DND-41 (cell line): ENCODE data around the gene MAP7.

Source experiments
- ATAC-seq: fragments of 200-7000 bp; cut with Tn5 transposase; 3 replicates; pipeline ENCODE4 v1.9.1; 2021; ENCODE audit warnings: low read depth; ENCODE audit not compliant: insufficient read depth
- DNase-seq: peaks from one replicate; pipeline ENCODE4 v3.0.0-alpha.2; 2020
- H2AFZ ChIP-seq: 2 replicates; pipeline ENCODE4 v1.6.0; 2012; ENCODE audit warnings: low read depth, low read length
- H3K27ac ChIP-seq: 2 replicates; pipeline ENCODE4 v1.5.1; 2012; ENCODE audit warnings: low read length, inconsistent platforms
- H3K27me3 ChIP-seq: fragments of 200-600 bp; sonication (generic); 2 replicates; pipeline ENCODE4 v1.6.0; 2012; ENCODE audit warnings: low read length, mild to moderate bottlenecking, inconsistent platforms; ENCODE audit not compliant: insufficient read depth, poor library complexity
- H3K36me3 ChIP-seq: 2 replicates; pipeline ENCODE4 v1.5.1; 2012; ENCODE audit warnings: low read length, inconsistent platforms; ENCODE audit not compliant: insufficient read depth
- H3K4me1 ChIP-seq: 2 replicates; pipeline ENCODE4 v1.5.1; 2012; ENCODE audit warnings: mild to moderate bottlenecking, low read length; ENCODE audit not compliant: insufficient read depth
- H3K4me2 ChIP-seq: 2 replicates; pipeline ENCODE4 v1.6.0; 2012; ENCODE audit warnings: mild to moderate bottlenecking, moderate library complexity, low read length, inconsistent platforms; ENCODE audit not compliant: insufficient read depth
- H3K4me3 ChIP-seq, 2 experiments: fragments of 200-600 bp in 1 of 2; shearing (Covaris generic) in 1 of 2; 2 replicates each; pipeline ENCODE4 v1.5.1; 2012 to 2016; ENCODE audit warnings: inconsistent platforms in 2 of 2, low read length in 2 of 2, mild to moderate bottlenecking in 2 of 2, low read depth in 1 of 2, moderate library complexity in 1 of 2
- H3K79me2 ChIP-seq: 2 replicates; pipeline ENCODE4 v1.6.0; 2012; ENCODE audit warnings: low read length, inconsistent platforms; ENCODE audit not compliant: insufficient read depth
- H3K9ac ChIP-seq: 2 replicates; pipeline ENCODE4 v1.6.0; 2012; ENCODE audit warnings: low read depth, mild to moderate bottlenecking, inconsistent platforms, low read length, moderate library complexity
- H3K9me3 ChIP-seq: 2 replicates; pipeline ENCODE4 v1.5.1; 2012; ENCODE audit warnings: low read length, moderate library complexity, mild to moderate bottlenecking, inconsistent platforms; ENCODE audit not compliant: insufficient read depth, severe bottlenecking
- H4K20me1 ChIP-seq: 2 replicates; pipeline ENCODE4 v1.6.0; 2012; ENCODE audit warnings: low read length; ENCODE audit not compliant: insufficient read depth
- CTCF ChIP-seq: IDR thresholded peaks from 2 replicates; pipeline ENCODE4 v1.5.1; 2012; ENCODE audit warnings: borderline replicate concordance, low read length, moderate library complexity, mild to moderate bottlenecking; ENCODE audit not compliant: poor library complexity, severe bottlenecking; ENCODE audit errors: extremely low read depth
- EZH2 ChIP-seq: IDR thresholded peaks from 3 replicates; pipeline ENCODE4 v1.6.1; 2012; ENCODE audit warnings: borderline replicate concordance, low read depth, mild to moderate bottlenecking, moderate library complexity, low read length, inconsistent platforms; ENCODE audit not compliant: severe bottlenecking

The MAP7 gene

GRCh38 chr6:136475686-136476085, 74.5 kb downstream of the MAP7 start:
- no peak overlapping the region for H3K9ac ChIP-seq

GRCh38 chr6:136474241-136474640, 76.0 kb downstream of the MAP7 start:
- Histone ChIP-seq H3K9ac (no peak overlapping the region), H3K27me3 (no peaks in the 10 kb centered on the region), H3K79me2 (no peaks in the 10 kb centered on the region), H3K4me1 (no peaks in the 10 kb centered on the region), H3K27ac (no peak overlapping the region), H4K20me1 (no peaks in the 10 kb centered on the region), H3K4me2 (no peak overlapping the region), H3K4me3 (no peak overlapping the region), H2AFZ (no peak overlapping the region), H3K9me3 (no peaks in the 10 kb centered on the region), H3K36me3 (no peaks in the 10 kb centered on the region)
- ATAC-seq (no peak), DNase-seq (no peak)
- TF ChIP-seq CTCF (no peak), EZH2 (no peak)

More at GRCh38 chr6:136475686-136476085, 74.5 kb downstream of the MAP7 start:
- no peaks in the 10 kb centered on the region for H4K20me1 ChIP-seq
- H3K4me2 ChIP-seq: no peak overlapping the region
- no peak overlapping the region for H3K4me3 ChIP-seq
- H2AFZ ChIP-seq: no peak overlapping the region
- H3K36me3 ChIP-seq: no peaks in the 10 kb centered on the region
- no peaks in the 10 kb centered on the region for H3K9me3 ChIP-seq
- no peak for ATAC-seq
- no peak overlapping the region for H3K27ac ChIP-seq
- TF ChIP-seq CTCF: no peak
- TF ChIP-seq EZH2: no peak
- H3K79me2 ChIP-seq: no peaks in the 10 kb centered on the region
- H3K4me1 ChIP-seq: no peaks in the 10 kb centered on the region
- no peaks in the 10 kb centered on the region for H3K27me3 ChIP-seq
- DNase-seq: no peak

GRCh38 chr6:136471922-136472321, 78.3 kb downstream of the MAP7 start:
- DNase-seq (no peak), ATAC-seq (no peak)
- Histone ChIP-seq H3K79me2 (no peaks in the 10 kb centered on the region), H3K36me3 (no peaks in the 10 kb centered on the region), H3K4me3 (no peak overlapping the region), H3K9ac (no peak overlapping the region), H3K4me2 (no peak overlapping the region), H3K4me1 (no peaks in the 10 kb centered on the region), H4K20me1 (no peaks in the 10 kb centered on the region), H3K9me3 (no peaks in the 10 kb centered on the region), H3K27ac (no peak overlapping the region), H3K27me3 (peaks cover 9% of the 10 kb centered on the region), H2AFZ (no peak overlapping the region)
- TF ChIP-seq CTCF (no peak), EZH2 (no peak)

GRCh38 chr6:136471372-136471771, 78.8 kb downstream of the MAP7 start:
- H3K27me3 ChIP-seq: peaks cover 12% of the 10 kb centered on the region
- TF ChIP-seq CTCF (no peak), EZH2 (no peak)
- no peaks in the 10 kb centered on the region for H3K36me3 ChIP-seq
- H4K20me1 ChIP-seq: no peaks in the 10 kb centered on the region
- ATAC-seq: no peak
- H3K4me3 ChIP-seq: no peak overlapping the region
- no peaks in the 10 kb centered on the region for H3K4me1 ChIP-seq
- no peaks in the 10 kb centered on the region for H3K79me2 ChIP-seq
- H3K9me3 ChIP-seq: no peaks in the 10 kb centered on the region
- no peak overlapping the region for H3K27ac ChIP-seq
- DNase-seq: no peak
- no peak overlapping the region for H2AFZ ChIP-seq
- no peak overlapping the region for H3K9ac ChIP-seq
- H3K4me2 ChIP-seq: no peak overlapping the region
